ENCODE measurements around the gene SF3B4. TPM values are rescaled to one million over a fixed set of nuclear protein-coding genes. Genes with fewer than 3 reads are reported as not detected.

Gene SF3B4
- total RNA-seq (10 to 100 TPM; 26.1 to 30.8 (median 29.5) TPM), polyA plus RNA-seq (17.8 TPM)
- long read RNA-seq, donor 1, transcript SF3B4-201 (6 exons, 2,085 nt), result major isoform, 30 of 35 reads
- long read RNA-seq, donor 1, partial matches to known transcripts, result 4 of 35 reads
- long read RNA-seq, donor 1, other reads (novel, unspliced or antisense), result 1 of 35 reads
- long read RNA-seq, donor 2, transcript SF3B4-201 (6 exons, 2,085 nt), result major isoform, 13 of 13 reads
- long read RNA-seq, donor 2, partial matches to known transcripts, result 0 of 13 reads
- long read RNA-seq, donor 2, other reads (novel, unspliced or antisense), result 0 of 13 reads
- long read RNA-seq, donor 3, transcript SF3B4-201 (6 exons, 2,085 nt), result major isoform, 20 of 21 reads
- long read RNA-seq, donor 3, partial matches to known transcripts, result 1 of 21 reads
- long read RNA-seq, donor 3, other reads (novel, unspliced or antisense), result 0 of 21 reads
- long read RNA-seq, donor 4, transcript SF3B4-201 (6 exons, 2,085 nt), result major isoform, 15 of 19 reads
- long read RNA-seq, donor 4, partial matches to known transcripts, result 3 of 19 reads
- long read RNA-seq, donor 4, other reads (novel, unspliced or antisense), result 1 of 19 reads

GRCh38 chr1:149927563-149928400 is at the start of gene SF3B4:
Gene SF3B4, minus strand, starts transcription at chr1:149927803. Its CDS starts 44 bp downstream, at chr1:149927759.
- H3K27me3 ChIP-seq (ENCODE audit: control insufficient read depth, insufficient read depth), result no peaks in the 10 kb centered on the region
- peaks cover 4% of the 10 kb centered on the region for H3K4me1 ChIP-seq (ENCODE audit: control insufficient read depth, insufficient read depth, low read length)
- ATAC-seq (peak; percentile 98), DNase-seq (peak; percentile 96 to 98 (median 98))
- H3K9me3 ChIP-seq (ENCODE audit: control insufficient read depth, low read length), result no peaks in the 10 kb centered on the region
- intact Hi-C loops (cut with DNase I), result no loop called here
- H3K4me3 ChIP-seq (ENCODE audit: low read length), result peak within 1 kb of the TSS; percentile 80
- WGBS, result under 1% methylated on average over 47 of the region's 47 CpGs
- peak within 1 kb of the TSS; percentile 92 for H3K27ac ChIP-seq (ENCODE audit: low read length)

GRCh38 chr1:149977345-149977744 is 49.7 kb upstream of the SF3B4 start:
- Histone ChIP-seq H3K27ac (ENCODE audit: low read length) (no peak overlapping the region), H3K4me1 (ENCODE audit: control insufficient read depth, insufficient read depth, low read length) (peaks cover 3% of the 10 kb centered on the region), H3K4me3 (ENCODE audit: low read length) (no peak overlapping the region), H3K9me3 (ENCODE audit: control insufficient read depth, low read length) (no peaks in the 10 kb centered on the region), H3K27me3 (ENCODE audit: control insufficient read depth, insufficient read depth) (no peaks in the 10 kb centered on the region)
- DNase-seq (no peak), ATAC-seq (no peak)
- WGBS, result 84% methylated on average over 3 of the region's 3 CpGs
- intact Hi-C loops (cut with DNase I), result no loop called here

- Histone ChIP-seq H3K4me1 (ENCODE audit: control insufficient read depth, insufficient read depth, low read length) (no peaks in the 10 kb centered on the region), H3K27me3 (ENCODE audit: control insufficient read depth, insufficient read depth) (no peaks in the 10 kb centered on the region), H3K9me3 (ENCODE audit: control insufficient read depth, low read length) (no peaks in the 10 kb centered on the region), H3K4me3 (ENCODE audit: low read length) (no peak overlapping the region), H3K27ac (ENCODE audit: low read length) (no peak overlapping the region)
- ATAC-seq (no peak), DNase-seq (no peak)
- intact Hi-C loops (cut with DNase I), result loop anchor here in 1 of 4 donors (5.0 kb wide), 1 partner anchor 35 kb away; no protein-coding TSS in a partner anchor
- 96% methylated on average over 2 of the region's 2 CpGs for WGBS
Observed at GRCh38 chr1:149972547-149972946, 44.9 kb upstream of the SF3B4 start.

GRCh38 chr1:149967646-149968045 is 40.0 kb upstream of the SF3B4 start:
- DNase-seq (no peak), ATAC-seq (no peak)
- no peak overlapping the region for H3K4me3 ChIP-seq (ENCODE audit: low read length)
- H3K27ac ChIP-seq (ENCODE audit: low read length), result no peak overlapping the region
- no peaks in the 10 kb centered on the region for H3K9me3 ChIP-seq (ENCODE audit: control insufficient read depth, low read length)
- H3K27me3 ChIP-seq (ENCODE audit: control insufficient read depth, insufficient read depth), result no peaks in the 10 kb centered on the region
- H3K4me1 ChIP-seq (ENCODE audit: control insufficient read depth, insufficient read depth, low read length), result no peaks in the 10 kb centered on the region
- intact Hi-C loops (cut with DNase I), result loop anchor here in 1 of 4 donors (10.0 kb wide), 2 partner anchors 77 to 197 kb away; no protein-coding TSS in a partner anchor

- intact Hi-C loops (cut with DNase I), result loop anchor here in 1 of 4 donors (10.0 kb wide), 2 partner anchors 78 to 198 kb away; no protein-coding TSS in a partner anchor
- ATAC-seq (no peak), DNase-seq (no peak)
- Histone ChIP-seq H3K4me1 (ENCODE audit: control insufficient read depth, insufficient read depth, low read length) (no peaks in the 10 kb centered on the region), H3K4me3 (ENCODE audit: low read length) (no peak overlapping the region), H3K27me3 (ENCODE audit: control insufficient read depth, insufficient read depth) (no peaks in the 10 kb centered on the region), H3K27ac (ENCODE audit: low read length) (no peak overlapping the region), H3K9me3 (ENCODE audit: control insufficient read depth, low read length) (no peaks in the 10 kb centered on the region)
- 83% methylated on average over 3 of the region's 3 CpGs for WGBS
Observed at GRCh38 chr1:149967041-149967440, 39.4 kb upstream of the SF3B4 start.

- Histone ChIP-seq H3K9me3 (ENCODE audit: control insufficient read depth, low read length) (no peaks in the 10 kb centered on the region), H3K4me3 (ENCODE audit: low read length) (no peak overlapping the region), H3K27ac (ENCODE audit: low read length) (no peak overlapping the region), H3K27me3 (ENCODE audit: control insufficient read depth, insufficient read depth) (no peaks in the 10 kb centered on the region), H3K4me1 (ENCODE audit: control insufficient read depth, insufficient read depth, low read length) (no peaks in the 10 kb centered on the region)
- WGBS, result 79% methylated on average over 1 of the region's 1 CpG
- intact Hi-C loops (cut with DNase I), result loop anchor here in 1 of 4 donors (10.0 kb wide), 2 partner anchors 78 to 198 kb away; no protein-coding TSS in a partner anchor
- DNase-seq, result no peak
- no peak for ATAC-seq
Observed at GRCh38 chr1:149966405-149966804, 38.8 kb upstream of the SF3B4 start.

- no peak overlapping the region for H3K4me3 ChIP-seq (ENCODE audit: low read length)
- intact Hi-C loops (cut with DNase I), result loop anchor here in 1 of 4 donors (10.0 kb wide), 2 partner anchors 79 to 199 kb away; no protein-coding TSS in a partner anchor
- no peaks in the 10 kb centered on the region for H3K9me3 ChIP-seq (ENCODE audit: control insufficient read depth, low read length)
- no peaks in the 10 kb centered on the region for H3K27me3 ChIP-seq (ENCODE audit: control insufficient read depth, insufficient read depth)
- no peak for DNase-seq
- no peak overlapping the region for H3K27ac ChIP-seq (ENCODE audit: low read length)
- ATAC-seq, result no peak
- WGBS, result 88% methylated on average over 3 of the region's 3 CpGs
- no peaks in the 10 kb centered on the region for H3K4me1 ChIP-seq (ENCODE audit: control insufficient read depth, insufficient read depth, low read length)
Observed at GRCh38 chr1:149965440-149965839, 37.8 kb upstream of the SF3B4 start.

- intact Hi-C loops (cut with DNase I), result loop anchor here (2.0 to 10.0 kb wide), 5 partner anchors 81 to 204 kb away; no protein-coding TSS in a partner anchor
- DNase-seq (no peak), ATAC-seq (peak in 1 of 2 donors; percentile 53)
- Histone ChIP-seq H3K4me1 (ENCODE audit: control insufficient read depth, insufficient read depth, low read length) (no peaks in the 10 kb centered on the region), H3K27me3 (ENCODE audit: control insufficient read depth, insufficient read depth) (no peaks in the 10 kb centered on the region), H3K4me3 (ENCODE audit: low read length) (no peak overlapping the region), H3K27ac (ENCODE audit: low read length) (no peak overlapping the region), H3K9me3 (ENCODE audit: control insufficient read depth, low read length) (no peaks in the 10 kb centered on the region)
- WGBS, result 46% methylated on average over 3 of the region's 3 CpGs
Observed at GRCh38 chr1:149963358-149963757, 35.8 kb upstream of the SF3B4 start.

GRCh38 chr1:149962736-149963135 is 35.1 kb upstream of the SF3B4 start:
- intact Hi-C loops (cut with DNase I), result loop anchor here (2.0 to 10.0 kb wide), 5 partner anchors 82 to 205 kb away; no protein-coding TSS in a partner anchor
- Histone ChIP-seq H3K4me3 (ENCODE audit: low read length) (no peak overlapping the region), H3K27me3 (ENCODE audit: control insufficient read depth, insufficient read depth) (no peaks in the 10 kb centered on the region), H3K27ac (ENCODE audit: low read length) (no peak overlapping the region), H3K9me3 (ENCODE audit: control insufficient read depth, low read length) (no peaks in the 10 kb centered on the region), H3K4me1 (ENCODE audit: control insufficient read depth, insufficient read depth, low read length) (no peaks in the 10 kb centered on the region)
- 49% methylated on average over 2 of the region's 2 CpGs for WGBS
- DNase-seq, result no peak
- ATAC-seq, result no peak

GRCh38 chr1:149962039-149962647 is 34.5 kb upstream of the SF3B4 start:
- intact Hi-C loops (cut with DNase I), result loop anchor here (2.0 to 10.0 kb wide), 5 partner anchors 83 to 205 kb away; no protein-coding TSS in a partner anchor
- peak in 1 of 3 donors; percentile 50 for DNase-seq
- ATAC-seq, result peak; percentile 78 to 86
- Histone ChIP-seq H3K27me3 (ENCODE audit: control insufficient read depth, insufficient read depth) (no peaks in the 10 kb centered on the region), H3K27ac (ENCODE audit: low read length) (peak overlapping the region; percentile 84), H3K9me3 (ENCODE audit: control insufficient read depth, low read length) (no peaks in the 10 kb centered on the region), H3K4me1 (ENCODE audit: control insufficient read depth, insufficient read depth, low read length) (no peaks in the 10 kb centered on the region), H3K4me3 (ENCODE audit: low read length) (no peak overlapping the region)
- 14% methylated on average over 3 of the region's 3 CpGs for WGBS
